HG03135 (cell line): ENCODE data around the gene HCFC1.

ENCODE experiments used
- ATAC-seq: cut with Tn5 transposase; IDR thresholded peaks from one replicate; pipeline ENCODE4 v1.9.1; 2021; ENCODE audit warnings: mild to moderate bottlenecking, moderate library complexity; ENCODE audit not compliant: unreplicated experiment

Gene HCFC1

DNA sequence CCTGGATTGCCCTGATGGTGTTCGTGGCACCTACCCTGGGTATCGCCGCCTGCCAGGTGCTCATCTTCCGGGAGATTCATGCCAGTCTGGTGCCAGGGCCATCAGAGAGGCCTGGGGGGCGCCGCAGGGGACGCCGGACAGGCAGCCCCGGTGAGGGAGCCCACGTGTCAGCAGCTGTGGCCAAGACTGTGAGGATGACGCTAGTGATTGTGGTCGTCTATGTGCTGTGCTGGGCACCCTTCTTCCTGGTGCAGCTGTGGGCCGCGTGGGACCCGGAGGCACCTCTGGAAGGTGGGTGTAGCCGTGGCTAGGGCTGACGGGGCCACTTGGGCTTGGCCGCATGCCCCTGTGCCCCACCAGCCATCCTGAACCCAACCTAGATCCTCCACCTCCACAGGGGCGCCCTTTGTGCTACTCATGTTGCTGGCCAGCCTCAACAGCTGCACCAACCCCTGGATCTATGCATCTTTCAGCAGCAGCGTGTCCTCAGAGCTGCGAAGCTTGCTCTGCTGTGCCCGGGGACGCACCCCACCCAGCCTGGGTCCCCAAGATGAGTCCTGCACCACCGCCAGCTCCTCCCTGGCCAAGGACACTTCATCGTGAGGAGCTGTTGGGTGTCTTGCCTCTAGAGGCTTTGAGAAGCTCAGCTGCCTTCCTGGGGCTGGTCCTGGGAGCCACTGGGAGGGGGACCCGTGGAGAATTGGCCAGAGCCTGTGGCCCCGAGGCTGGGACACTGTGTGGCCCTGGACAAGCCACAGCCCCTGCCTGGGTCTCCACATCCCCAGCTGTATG lies 65.3 kb downstream of the HCFC1 start:
- ATAC-seq: no peak

DNA sequence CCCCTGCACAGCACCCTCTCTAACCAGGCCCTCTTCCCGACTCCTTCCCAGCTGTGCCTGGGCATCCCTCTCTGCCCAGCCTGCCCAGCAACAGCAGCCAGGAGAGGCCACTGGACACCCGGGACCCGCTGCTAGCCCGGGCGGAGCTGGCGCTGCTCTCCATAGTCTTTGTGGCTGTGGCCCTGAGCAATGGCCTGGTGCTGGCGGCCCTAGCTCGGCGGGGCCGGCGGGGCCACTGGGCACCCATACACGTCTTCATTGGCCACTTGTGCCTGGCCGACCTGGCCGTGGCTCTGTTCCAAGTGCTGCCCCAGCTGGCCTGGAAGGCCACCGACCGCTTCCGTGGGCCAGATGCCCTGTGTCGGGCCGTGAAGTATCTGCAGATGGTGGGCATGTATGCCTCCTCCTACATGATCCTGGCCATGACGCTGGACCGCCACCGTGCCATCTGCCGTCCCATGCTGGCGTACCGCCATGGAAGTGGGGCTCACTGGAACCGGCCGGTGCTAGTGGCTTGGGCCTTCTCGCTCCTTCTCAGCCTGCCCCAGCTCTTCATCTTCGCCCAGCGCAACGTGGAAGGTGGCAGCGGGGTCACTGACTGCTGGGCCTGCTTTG lies 66.0 kb downstream of the HCFC1 start:
- ATAC-seq: no peak

DNA sequence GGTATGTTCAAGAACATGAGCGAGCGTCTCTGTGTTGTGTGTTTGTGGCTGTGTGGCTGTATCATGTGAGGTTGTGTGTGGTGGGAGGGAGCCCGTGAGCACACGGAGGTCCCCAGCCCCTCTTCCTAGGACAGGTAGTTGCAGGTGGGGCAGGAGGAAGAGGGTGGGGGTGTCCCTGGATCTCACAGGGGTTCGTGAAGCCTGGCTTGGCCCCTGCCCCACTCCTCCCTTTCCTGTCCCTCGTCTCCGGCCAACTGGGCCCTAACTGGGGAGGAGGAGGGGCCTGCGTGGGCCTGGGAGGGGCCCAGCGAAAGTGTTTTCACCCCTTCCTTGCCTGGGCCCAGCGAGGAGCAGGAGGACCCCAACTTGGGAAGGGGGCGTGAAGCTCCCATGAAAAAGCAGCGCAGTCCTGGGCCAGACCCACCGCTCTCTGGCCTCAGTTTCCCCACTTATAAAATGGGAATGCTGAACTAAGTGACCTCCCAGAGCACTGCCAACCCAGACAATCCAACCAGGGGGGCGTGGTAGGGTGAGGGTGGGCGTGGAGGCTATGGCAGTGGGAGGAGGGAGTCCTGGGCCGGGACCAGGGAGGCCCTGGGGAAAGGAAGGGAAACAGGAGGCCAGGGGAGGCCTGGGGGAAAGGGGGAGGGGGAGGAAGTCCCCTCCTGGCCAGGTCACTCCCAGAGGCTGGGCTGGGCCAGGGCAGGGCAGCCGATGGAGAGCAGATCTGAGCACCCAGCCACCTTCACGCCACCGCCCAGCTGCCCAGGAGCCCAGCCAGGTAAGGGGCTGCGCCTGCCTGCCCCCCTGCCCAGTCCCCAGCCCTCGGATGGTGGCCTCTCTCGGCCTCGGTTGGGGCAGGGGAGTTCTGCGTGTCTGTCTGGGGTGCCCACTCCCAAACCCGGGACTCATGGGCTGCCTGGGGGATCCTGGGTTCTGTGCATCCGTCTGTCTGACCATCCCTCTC lies 67.3 kb downstream of the HCFC1 start, which contains the start of gene AVPR2:
TSS of gene AVPR2 (plus strand) at position 683 of the 967 bp plus-strand sequence. CDS start 473 bp downstream, outside the sequence.
- no peak for ATAC-seq

DNA sequence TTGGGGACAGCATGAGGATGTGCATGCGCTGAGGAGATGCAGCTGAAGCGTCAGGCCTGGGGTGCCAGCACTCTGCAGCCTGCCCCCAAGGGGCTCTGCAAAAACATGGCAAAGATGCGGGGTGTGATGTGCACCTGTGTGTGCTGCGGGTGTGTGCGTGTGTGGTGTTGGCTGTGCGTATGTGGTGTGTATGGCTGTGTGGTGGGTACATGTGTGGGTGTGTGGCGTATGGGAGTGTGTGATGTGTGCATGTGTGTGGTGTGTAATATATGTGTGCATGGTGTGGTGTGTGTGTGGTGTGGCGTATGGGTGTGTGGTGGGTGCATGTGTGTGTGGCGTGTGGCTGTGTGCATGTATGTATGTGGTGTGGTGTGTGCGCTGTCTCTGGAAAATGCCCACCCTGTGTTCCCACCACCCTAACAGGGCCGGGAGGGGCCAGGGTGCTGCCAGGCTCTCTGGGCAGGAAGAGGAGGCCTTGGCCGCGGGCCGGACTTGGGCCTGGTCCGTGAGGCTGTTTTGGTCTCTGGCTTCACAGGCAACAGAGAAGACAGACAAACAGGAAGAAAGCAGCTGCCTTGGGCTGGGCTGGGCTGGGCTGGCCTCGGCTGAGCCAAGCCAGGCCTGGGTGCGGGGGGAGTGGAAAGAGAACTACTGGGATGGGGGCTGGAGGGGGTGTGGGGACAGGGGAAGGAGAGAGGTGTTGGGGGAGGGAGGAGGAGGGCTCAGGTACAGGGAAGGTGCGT lies 68.2 kb downstream of the HCFC1 start:
- no peak for ATAC-seq

DNA sequence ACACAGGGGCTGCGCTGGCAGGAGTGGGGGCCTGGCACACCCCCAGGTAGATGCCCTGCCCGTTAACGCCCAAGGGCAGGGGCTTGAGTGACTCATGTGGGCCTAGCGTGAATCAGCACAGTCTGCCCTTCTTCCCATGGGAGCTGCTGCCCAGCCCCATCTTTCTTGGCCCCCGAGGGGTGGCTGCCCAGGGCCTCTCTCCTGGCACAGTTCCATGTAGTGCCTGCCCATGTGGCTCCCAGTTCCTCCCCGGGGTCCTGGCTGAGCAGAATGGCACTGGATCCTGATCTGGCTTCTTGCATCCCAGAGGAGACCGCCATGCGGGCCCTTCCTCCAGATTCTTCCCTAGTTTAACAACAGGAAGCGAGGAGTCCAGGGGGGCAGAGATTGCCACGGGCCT lies 69.2 kb downstream of the HCFC1 start:
- no peak for ATAC-seq

DNA sequence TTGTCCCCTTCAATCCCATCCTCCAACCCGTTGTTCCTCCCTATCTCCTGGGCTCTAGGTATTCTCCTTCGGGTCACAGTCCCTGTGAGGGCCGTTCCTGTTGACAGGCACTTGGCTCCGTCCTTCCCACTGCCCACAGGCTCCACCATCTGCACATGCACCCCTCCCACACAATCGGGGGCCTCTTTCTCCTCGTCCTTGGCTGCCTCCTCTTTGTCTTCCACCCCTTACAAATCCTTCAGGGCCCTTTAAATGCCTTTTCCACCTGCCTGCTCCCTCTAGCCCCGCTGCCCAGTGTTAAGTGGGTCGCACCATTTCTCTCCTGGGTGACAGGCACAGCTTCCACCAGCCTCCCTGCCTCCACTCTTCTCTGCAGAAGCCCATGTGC lies 69.9 kb downstream of the HCFC1 start:
- ATAC-seq: no peak

DNA sequence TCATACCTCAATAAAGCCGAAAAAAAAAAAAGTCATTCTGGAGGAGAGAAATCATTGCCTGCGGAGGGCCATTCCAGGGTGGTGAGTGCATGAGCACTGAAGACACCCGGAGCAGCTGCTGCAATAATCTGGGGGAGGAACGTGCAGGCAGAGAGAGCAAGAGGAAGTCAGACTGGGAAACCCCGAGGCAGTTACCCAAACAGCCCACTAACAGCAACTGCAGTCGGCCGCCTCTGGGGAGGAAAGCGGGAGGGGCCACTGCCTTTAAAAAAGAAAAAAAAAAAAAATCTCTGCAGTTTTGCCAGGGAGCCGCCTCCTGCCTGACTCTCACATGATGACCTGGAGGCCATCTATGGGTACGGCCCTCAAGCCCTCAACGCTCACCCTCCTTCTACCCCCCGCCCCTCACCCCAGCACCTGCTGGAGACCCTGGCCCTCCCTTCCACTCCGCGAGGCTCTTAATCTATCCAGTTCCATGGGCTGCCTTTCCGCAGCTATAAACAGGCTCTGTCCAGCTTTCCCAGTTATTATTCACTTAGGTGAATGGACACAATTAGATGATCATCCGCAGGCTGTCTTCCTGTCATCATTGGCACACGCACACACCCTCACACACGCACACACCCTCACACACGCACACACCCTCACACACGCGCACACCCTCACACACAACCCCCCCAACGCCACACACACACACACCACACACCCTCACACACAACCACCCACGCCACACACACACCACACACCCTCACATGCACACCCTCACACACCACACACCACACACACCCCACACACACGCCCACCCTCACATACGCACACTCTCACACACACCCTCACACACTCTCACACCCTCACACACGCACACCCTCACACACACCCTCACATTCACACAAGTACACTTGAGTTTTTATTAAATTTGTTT lies 70.5 kb downstream of the HCFC1 start:
- ATAC-seq: peak; percentile 69

DNA sequence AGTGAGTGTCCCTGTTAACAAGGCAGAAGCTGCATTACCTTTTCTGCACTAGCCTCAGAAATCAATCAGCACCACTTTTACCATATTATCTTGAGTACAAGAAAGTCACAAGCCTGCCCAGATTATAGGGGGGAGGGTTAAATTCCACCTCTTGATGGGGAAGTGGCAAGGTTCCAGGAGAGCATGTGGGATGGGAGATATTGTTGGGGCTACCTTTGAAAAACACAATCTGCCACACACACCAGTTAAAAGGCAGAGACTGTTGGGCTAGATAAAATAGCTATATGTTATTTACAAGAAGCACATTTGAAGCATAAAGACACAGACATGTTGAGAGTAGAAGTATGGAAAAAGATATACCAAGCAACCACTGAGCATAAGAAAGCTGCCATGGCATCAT lies 73.7 kb downstream of the HCFC1 start:
- no peak for ATAC-seq
